C4-2B (cell line): ENCODE measurements around the gene LRRC56.
"Not testable (repeated sequence)": the region's sequence is repeated elsewhere in the genome, so short reads cannot be mapped to it uniquely, and the experiment has no call there.

ENCODE experiments used
- H3K27ac ChIP-seq: fragments of 450-650 bp; 2 replicates; pipeline ENCODE4 v1.5.1; 2017
- ZFX ChIP-seq: fragments of 450-650 bp; IDR thresholded peaks from 2 replicates; pipeline ENCODE4 v1.6.1; 2017
- TF ChIP-seq, protein P1 (sequence below): fragments of 450-650 bp; conservative IDR thresholded peaks from 2 replicates; pipeline ENCODE4 v1.5.1; 2017; ENCODE audit warnings: mild to moderate bottlenecking

The LRRC56 gene

DNA sequence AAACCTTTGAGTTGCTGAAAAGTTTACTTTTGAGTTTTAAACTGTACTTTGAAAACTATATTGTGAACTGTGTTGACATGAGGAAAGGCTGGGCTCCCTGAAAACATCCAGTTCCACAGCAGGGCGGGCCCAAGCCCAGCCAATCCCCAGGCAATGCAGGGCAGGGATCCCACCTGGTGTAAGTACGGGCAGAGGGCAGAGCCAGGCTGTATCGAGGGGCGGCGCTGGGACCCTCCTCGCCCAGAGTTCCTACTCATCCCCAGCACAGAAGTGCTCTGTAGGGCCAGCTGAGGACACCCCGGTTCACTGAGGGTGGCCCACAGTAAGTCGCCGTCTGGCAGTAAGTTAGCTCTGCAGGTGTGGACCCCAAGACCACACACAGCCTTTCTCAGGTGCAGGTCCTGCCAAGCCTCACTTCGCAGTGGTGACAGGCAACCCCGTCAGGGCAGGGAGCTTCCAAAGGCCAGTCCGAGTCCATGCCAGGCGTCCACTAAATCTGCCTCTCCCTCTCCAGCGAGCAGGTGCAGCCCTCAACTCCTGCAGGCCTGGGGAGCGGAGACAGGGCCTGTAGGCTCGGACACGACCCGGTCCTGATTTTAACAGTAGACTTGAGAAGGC, 29.8 kb downstream of the LRRC56 start:
- H3K27ac ChIP-seq = no peak overlapping the region; the same call in 1 of the 2 replicates
- TF ChIP-seq ZFX = no peak
- TF ChIP-seq, protein P1, sequence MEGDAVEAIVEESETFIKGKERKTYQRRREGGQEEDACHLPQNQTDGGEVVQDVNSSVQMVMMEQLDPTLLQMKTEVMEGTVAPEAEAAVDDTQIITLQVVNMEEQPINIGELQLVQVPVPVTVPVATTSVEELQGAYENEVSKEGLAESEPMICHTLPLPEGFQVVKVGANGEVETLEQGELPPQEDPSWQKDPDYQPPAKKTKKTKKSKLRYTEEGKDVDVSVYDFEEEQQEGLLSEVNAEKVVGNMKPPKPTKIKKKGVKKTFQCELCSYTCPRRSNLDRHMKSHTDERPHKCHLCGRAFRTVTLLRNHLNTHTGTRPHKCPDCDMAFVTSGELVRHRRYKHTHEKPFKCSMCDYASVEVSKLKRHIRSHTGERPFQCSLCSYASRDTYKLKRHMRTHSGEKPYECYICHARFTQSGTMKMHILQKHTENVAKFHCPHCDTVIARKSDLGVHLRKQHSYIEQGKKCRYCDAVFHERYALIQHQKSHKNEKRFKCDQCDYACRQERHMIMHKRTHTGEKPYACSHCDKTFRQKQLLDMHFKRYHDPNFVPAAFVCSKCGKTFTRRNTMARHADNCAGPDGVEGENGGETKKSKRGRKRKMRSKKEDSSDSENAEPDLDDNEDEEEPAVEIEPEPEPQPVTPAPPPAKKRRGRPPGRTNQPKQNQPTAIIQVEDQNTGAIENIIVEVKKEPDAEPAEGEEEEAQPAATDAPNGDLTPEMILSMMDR = no peak

DNA sequence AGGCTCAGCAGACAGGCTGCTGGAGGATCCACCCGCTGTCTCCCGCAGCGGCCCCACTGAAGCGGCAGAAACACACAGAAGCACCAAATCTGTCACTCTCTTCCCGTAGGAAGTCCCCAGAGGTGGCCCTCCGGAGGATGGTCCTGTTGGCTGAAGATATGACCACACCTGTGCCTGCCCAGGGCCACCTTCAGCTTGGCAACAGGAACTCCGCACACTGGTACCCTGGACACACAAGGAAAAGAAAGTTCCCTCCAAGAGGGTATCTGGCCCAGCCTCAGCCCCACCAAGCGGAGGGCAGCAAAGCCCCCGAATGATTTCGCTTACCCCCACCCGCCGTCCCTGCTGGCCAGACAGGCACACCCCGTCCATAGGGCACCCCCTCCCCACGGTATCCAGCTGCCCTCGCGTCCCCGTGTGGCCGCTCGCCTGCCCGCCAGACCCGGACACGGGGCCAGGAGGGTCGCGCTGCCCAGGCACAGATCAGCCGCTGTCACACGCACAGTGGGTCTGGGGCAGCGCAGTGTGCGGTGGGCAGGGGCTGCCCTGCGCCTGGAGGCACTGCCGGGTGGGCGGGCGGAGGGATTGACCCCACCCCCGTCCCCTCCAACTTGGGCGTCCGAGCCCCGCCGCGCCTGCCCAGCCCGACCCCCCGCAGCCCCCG, 30.4 kb downstream of the LRRC56 start:
- H3K27ac ChIP-seq = peak overlapping the region; percentile 90
- TF ChIP-seq, protein P1 = no peak
- no peak for TF ChIP-seq ZFX

DNA sequence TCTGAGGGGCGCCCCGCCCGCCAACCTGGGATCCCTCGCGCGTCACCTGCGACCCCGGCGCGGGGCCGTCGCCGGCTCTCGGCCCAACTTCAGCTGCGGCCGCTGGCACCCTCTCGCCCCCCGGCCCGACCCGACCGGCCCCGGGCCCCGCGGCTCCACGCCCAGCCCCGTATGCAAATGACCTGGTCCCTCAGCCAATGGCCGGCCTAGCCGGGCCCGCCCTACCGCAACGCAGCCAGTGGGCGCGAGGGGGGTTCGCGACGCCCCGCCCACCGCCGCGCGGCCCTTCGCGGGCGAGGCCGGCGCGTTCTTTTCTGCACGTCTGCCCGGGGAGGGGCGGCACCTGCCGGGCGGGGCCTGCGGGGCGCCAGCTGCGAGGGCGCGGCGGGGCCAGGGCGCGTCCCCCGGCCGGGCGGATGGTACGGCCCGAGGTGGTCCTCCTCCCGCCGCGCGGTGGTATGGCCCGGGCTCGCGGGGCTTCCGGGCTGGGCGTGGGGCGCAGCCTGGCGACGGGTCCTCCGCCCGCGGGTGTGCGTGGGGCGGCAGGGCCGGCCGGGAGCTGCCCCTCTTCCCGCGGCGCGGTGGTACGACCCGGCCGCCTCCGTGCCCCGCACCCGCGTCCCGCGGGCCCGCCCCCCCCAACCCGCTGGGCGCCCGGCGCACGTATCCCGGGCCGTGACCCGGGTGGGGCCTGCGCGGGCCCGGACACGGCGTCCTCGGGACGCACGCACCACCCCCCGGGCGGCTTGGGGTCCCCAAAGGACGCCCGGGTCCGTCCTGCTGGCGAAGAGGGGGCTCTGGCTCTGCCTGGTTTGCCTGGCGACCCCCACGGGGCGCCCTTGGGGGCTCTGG, 31.2 kb downstream of the LRRC56 start:
- H3K27ac ChIP-seq = peak overlapping the region; percentile 90
- TF ChIP-seq ZFX = peak; percentile 32; the same call in 1 of the 2 replicates
- TF ChIP-seq, protein P1 = no peak

DNA sequence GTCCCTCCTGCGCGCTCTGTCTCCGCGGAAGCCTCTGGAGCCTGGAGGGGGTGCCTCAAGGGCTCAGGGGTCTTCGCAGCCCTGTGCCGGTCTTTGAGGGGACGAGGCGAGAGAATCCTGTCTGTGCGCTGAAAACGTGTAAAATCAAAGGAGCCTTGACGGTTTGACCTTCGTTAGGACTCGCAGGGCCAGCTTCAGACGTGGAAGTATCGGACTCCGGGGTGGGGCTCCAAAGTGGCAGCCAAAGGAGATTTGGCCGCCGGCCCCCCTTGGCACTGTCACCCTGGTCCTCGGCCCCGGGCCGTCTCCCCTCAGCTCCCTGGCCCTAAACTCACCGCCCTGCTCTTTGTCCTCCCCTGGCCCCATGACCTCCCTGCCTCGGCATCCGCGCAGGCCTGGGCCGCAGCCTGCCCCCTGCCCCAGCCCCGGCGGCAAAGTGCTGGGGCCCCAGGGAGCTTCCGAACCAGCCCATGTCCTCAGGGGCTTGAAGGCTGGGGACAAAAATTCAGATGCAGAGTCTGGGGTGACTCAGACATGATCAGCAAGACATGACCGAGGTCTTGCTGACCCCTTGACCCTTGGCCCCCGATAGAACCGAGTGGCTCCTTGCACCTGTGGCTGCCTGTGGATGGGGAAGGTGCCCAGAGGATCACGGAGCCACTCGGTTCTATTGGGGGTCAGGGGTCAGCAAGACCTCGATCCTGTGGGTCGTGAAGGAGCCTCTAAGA, 32.0 kb downstream of the LRRC56 start:
- TF ChIP-seq ZFX = no peak
- TF ChIP-seq, protein P1 = no peak
- H3K27ac ChIP-seq = peak overlapping the region; percentile 90

DNA sequence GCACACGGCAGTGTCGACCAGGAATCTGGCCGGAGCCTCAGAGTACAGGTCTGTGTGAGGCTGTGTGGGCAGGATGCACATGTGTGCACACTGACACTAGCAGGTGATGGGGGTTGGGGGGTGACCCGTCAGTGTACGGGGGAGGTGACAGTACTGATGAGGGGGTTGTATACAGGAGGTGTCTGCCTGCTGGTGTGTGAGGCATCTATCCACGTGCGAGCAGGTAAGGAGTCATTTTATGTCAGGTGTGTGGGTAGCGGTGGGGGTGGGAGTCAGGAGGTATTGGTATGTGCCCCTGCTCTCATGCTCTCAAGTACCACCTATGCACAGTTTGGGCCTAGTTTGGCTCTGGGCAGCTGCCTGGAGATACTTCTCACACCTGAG, 34.5 kb downstream of the LRRC56 start:
- TF ChIP-seq, protein P1 = no peak
- TF ChIP-seq ZFX = no peak
- H3K27ac ChIP-seq = no peak overlapping the region

DNA sequence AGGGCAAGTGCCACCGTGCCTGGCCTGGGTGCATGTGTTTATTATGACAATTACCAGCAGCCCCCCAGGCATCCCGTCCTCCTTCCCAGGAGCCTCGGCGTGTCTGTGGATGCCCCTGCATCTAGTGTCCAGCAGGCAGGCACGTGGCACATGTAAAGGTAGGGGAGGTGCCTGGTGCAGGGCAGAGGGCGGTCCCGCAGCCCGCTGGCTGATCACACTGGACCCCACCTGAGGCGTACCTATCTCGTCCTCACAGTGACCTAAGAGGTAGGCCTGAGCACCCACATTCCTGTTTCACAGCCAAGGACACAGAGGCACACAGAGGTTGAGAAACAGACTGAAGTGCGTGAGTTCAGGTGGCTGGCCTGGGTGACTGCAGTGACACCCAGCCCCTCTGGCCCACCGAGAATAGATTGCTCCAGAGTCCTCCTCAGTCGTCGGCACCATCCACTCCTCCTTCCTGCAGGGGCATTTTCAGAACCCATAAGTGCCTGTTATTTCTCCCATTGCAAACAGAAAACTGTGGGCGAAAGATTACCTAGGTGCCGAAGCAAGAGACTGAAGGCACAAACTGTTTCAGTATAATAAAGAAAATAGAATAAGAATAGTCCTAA, 35.9 kb downstream of the LRRC56 start:
- no peak overlapping the region for H3K27ac ChIP-seq
- no peak for TF ChIP-seq ZFX
- TF ChIP-seq, protein P1 = no peak

DNA sequence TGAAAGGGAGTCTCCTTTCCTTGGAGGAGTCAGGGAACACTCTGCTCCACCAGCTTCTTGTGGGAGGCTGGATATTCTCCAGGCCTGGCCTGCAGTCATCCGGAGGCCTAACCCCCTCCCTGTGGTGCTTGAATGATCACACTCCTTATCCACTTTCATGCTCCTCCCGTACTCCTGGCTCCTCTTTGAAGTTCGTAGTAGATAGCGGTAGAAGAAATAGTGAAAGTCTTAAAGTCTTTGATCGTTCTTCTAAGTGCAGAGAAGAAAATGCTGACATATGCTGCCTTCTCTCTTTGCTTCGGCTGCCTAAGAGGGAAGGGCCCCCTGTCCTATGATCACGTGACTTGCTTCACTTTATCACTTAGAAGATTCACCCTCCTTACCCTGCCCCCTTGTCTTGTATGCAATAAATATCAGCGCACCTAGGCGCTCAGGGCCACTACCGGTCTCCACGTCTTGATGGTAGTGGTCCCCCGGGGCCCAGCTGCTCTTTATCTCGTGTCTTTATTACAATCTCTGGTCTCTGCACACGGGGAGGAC, 36.8 kb downstream of the LRRC56 start:
- H3K27ac ChIP-seq = not testable (repeated sequence)
